Mesendoderm (in vitro differentiated cells): ENCODE results near the gene KASH5.

Source experiments
- DNase-seq: peaks from one replicate; pipeline ENCODE4 v3.0.0; 2013
- H2AK5ac ChIP-seq: 2 replicates; pipeline ENCODE4 v1.6.1; 2013; ENCODE audit warnings: low read length, inconsistent platforms
- H2BK120ac ChIP-seq: 2 replicates; pipeline ENCODE4 v1.6.1; 2013; ENCODE audit warnings: low read depth, mild to moderate bottlenecking, low read length, moderate library complexity, mixed read lengths
- H2BK15ac ChIP-seq: replicated peaks from 2 replicates; pipeline ENCODE4 v1.6.1; 2013; ENCODE audit warnings: low read depth, mild to moderate bottlenecking, moderate library complexity
- H2BK5ac ChIP-seq: 2 replicates; pipeline ENCODE4 v1.6.1; 2013; ENCODE audit warnings: low read length, inconsistent platforms
- H3K18ac ChIP-seq: 2 replicates; pipeline ENCODE4 v1.6.1; 2013; ENCODE audit warnings: mild to moderate bottlenecking, low read length, mixed read lengths
- H3K23ac ChIP-seq: one replicate; pipeline ENCODE4 v1.6.1; 2013; ENCODE audit warnings: low read length
- H3K27ac ChIP-seq: 2 replicates; pipeline ENCODE4 v1.5.1; 2013; ENCODE audit warnings: low read depth, mild to moderate bottlenecking, inconsistent platforms, low read length, moderate library complexity
- H3K27me3 ChIP-seq: 2 replicates; pipeline ENCODE4 v1.6.1; 2013; ENCODE audit warnings: low read length, control low read depth, mild to moderate bottlenecking, inconsistent platforms; ENCODE audit not compliant: insufficient read depth, poor library complexity
- H3K36me3 ChIP-seq: 2 replicates; pipeline ENCODE4 v1.6.1; 2013; ENCODE audit warnings: low read length, inconsistent platforms; ENCODE audit not compliant: control insufficient read depth, insufficient read depth
- H3K4ac ChIP-seq: one replicate; pipeline ENCODE4 v1.6.1; 2013; ENCODE audit warnings: low read depth, mild to moderate bottlenecking, low read length, moderate library complexity
- H3K4me1 ChIP-seq: 2 replicates; pipeline ENCODE4 v1.6.1; 2013; ENCODE audit warnings: low read depth, low read length, inconsistent platforms; ENCODE audit not compliant: control insufficient read depth
- H3K4me2 ChIP-seq: 2 replicates; pipeline ENCODE4 v1.6.1; 2013; ENCODE audit warnings: low read length
- H3K4me3 ChIP-seq: 2 replicates; pipeline ENCODE4 v1.5.1; 2013; ENCODE audit warnings: mild to moderate bottlenecking, low read length
- H3K56ac ChIP-seq: one replicate; pipeline ENCODE4 v1.6.1; 2013; ENCODE audit warnings: low read length
- H3K79me1 ChIP-seq: 2 replicates; pipeline ENCODE4 v1.6.1; 2013; ENCODE audit warnings: low read length, inconsistent platforms
- H3K79me2 ChIP-seq: 2 replicates; pipeline ENCODE4 v1.6.1; 2013; ENCODE audit warnings: mild to moderate bottlenecking, low read length; ENCODE audit not compliant: control insufficient read depth, insufficient read depth
- H3K9ac ChIP-seq: 2 replicates; pipeline ENCODE4 v1.6.1; 2013; ENCODE audit warnings: low read length, inconsistent platforms
- H4K5ac ChIP-seq: one replicate; pipeline ENCODE4 v1.6.1; 2013; ENCODE audit warnings: low read length
- H4K8ac ChIP-seq: one replicate; pipeline ENCODE4 v1.6.1; 2013; ENCODE audit warnings: low read depth, mild to moderate bottlenecking, control low read depth, low read length, moderate library complexity
- WGBS: extraction: QIAGEN DNeasy Blood & Tissue Kit; methylation state at CpG from one replicate; pipeline ENCODE4 v1.1.7; 2013; ENCODE audit warnings: low lambda C conversion rate, missing lambda C conversion rate; ENCODE audit not compliant: insufficient coverage; ENCODE audit errors: extremely low coverage; 5-methylcytosine and 5-hydroxymethylcytosine counted together

KASH5 gene

GRCh38 chr19:49407079-49407478 lies 19.0 kb downstream of the KASH5 start:
- Histone ChIP-seq H4K8ac (no peak overlapping the region), H3K18ac (no peak overlapping the region), H2BK5ac (no peak overlapping the region), H3K4ac (no peak overlapping the region), H3K27me3 (no peaks in the 10 kb centered on the region), H3K4me2 (no peak overlapping the region), H3K79me1 (no peaks in the 10 kb centered on the region), H3K4me3 (no peak overlapping the region), H3K27ac (no peak overlapping the region), H2BK15ac (no peak overlapping the region), H3K36me3 (no peaks in the 10 kb centered on the region), H2BK120ac (no peak overlapping the region), H3K23ac (no peak overlapping the region), H4K5ac (no peak overlapping the region), H3K56ac (no peak overlapping the region), H3K4me1 (peaks cover 9% of the 10 kb centered on the region), H3K79me2 (no peaks in the 10 kb centered on the region), H2AK5ac (no peak overlapping the region), H3K9ac (no peak overlapping the region)
- WGBS, result no CpG with 5 or more reads among the region's 7 CpGs
- no peak for DNase-seq

GRCh38 chr19:49407482-49408015 lies 19.5 kb downstream of the KASH5 start:
- Histone ChIP-seq H2BK120ac (no peak overlapping the region), H4K5ac (no peak overlapping the region), H3K4me2 (no peak overlapping the region), H3K4me3 (no peak overlapping the region), H3K27me3 (no peaks in the 10 kb centered on the region), H2AK5ac (no peak overlapping the region), H2BK15ac (no peak overlapping the region), H3K4me1 (peaks cover 9% of the 10 kb centered on the region), H3K4ac (no peak overlapping the region), H3K27ac (no peak overlapping the region), H3K9ac (no peak overlapping the region), H3K79me1 (no peaks in the 10 kb centered on the region), H3K23ac (no peak overlapping the region), H4K8ac (no peak overlapping the region), H3K56ac (no peak overlapping the region), H3K18ac (no peak overlapping the region), H2BK5ac (no peak overlapping the region), H3K79me2 (no peaks in the 10 kb centered on the region), H3K36me3 (no peaks in the 10 kb centered on the region)
- no peak for DNase-seq
- no CpG with 5 or more reads among the region's 16 CpGs for WGBS

- Histone ChIP-seq H3K23ac (no peak overlapping the region), H3K79me1 (no peaks in the 10 kb centered on the region), H3K27ac (no peak overlapping the region), H4K5ac (no peak overlapping the region), H3K4me1 (peaks cover 9% of the 10 kb centered on the region), H3K4ac (no peak overlapping the region), H4K8ac (no peak overlapping the region), H3K79me2 (no peaks in the 10 kb centered on the region), H2AK5ac (no peak overlapping the region), H3K56ac (no peak overlapping the region), H3K18ac (no peak overlapping the region), H3K9ac (no peak overlapping the region), H2BK15ac (no peak overlapping the region), H2BK120ac (no peak overlapping the region), H3K4me3 (no peak overlapping the region), H2BK5ac (no peak overlapping the region), H3K36me3 (no peaks in the 10 kb centered on the region), H3K4me2 (no peak overlapping the region), H3K27me3 (no peaks in the 10 kb centered on the region)
- no peak for DNase-seq
- WGBS, result no CpG with 5 or more reads among the region's 8 CpGs
Measured at GRCh38 chr19:49408816-49409440, 20.9 kb downstream of the KASH5 start.

- no peak for DNase-seq
- H3K27me3 ChIP-seq, result no peaks in the 10 kb centered on the region
- H2BK15ac ChIP-seq, result no peak overlapping the region
- H3K4me2 ChIP-seq, result no peak overlapping the region
- no peak overlapping the region for H4K8ac ChIP-seq
- H3K36me3 ChIP-seq, result no peaks in the 10 kb centered on the region
- no peak overlapping the region for H3K4me3 ChIP-seq
- no peak overlapping the region for H2BK120ac ChIP-seq
- no peak overlapping the region for H3K9ac ChIP-seq
- no peak overlapping the region for H2AK5ac ChIP-seq
- H3K56ac ChIP-seq, result no peak overlapping the region
- H3K79me2 ChIP-seq, result no peaks in the 10 kb centered on the region
- WGBS, result no CpG with 5 or more reads among the region's 5 CpGs
- H3K23ac ChIP-seq, result no peak overlapping the region
- H3K18ac ChIP-seq, result no peak overlapping the region
- H4K5ac ChIP-seq, result no peak overlapping the region
- no peak overlapping the region for H2BK5ac ChIP-seq
- no peak overlapping the region for H3K27ac ChIP-seq
- H3K4ac ChIP-seq, result no peak overlapping the region
- peaks cover 4% of the 10 kb centered on the region for H3K4me1 ChIP-seq
- no peaks in the 10 kb centered on the region for H3K79me1 ChIP-seq
Measured at GRCh38 chr19:49409441-49410029, 21.5 kb downstream of the KASH5 start.

GRCh38 chr19:49411681-49412326 lies 23.8 kb downstream of the KASH5 start:
- Histone ChIP-seq H3K27me3 (no peaks in the 10 kb centered on the region), H3K79me1 (no peaks in the 10 kb centered on the region), H2BK15ac (no peak overlapping the region), H3K4me1 (peaks cover 4% of the 10 kb centered on the region), H3K27ac (no peak overlapping the region), H3K56ac (no peak overlapping the region), H2BK120ac (no peak overlapping the region), H3K4me2 (no peak overlapping the region), H2BK5ac (no peak overlapping the region), H2AK5ac (no peak overlapping the region), H3K9ac (no peak overlapping the region), H3K23ac (no peak overlapping the region), H3K4ac (no peak overlapping the region), H4K5ac (no peak overlapping the region), H4K8ac (no peak overlapping the region), H3K36me3 (no peaks in the 10 kb centered on the region), H3K79me2 (no peaks in the 10 kb centered on the region), H3K18ac (no peak overlapping the region), H3K4me3 (no peak overlapping the region)
- DNase-seq, result no peak
- WGBS, result no CpG with 5 or more reads among the region's 3 CpGs
